ENCODE data around the gene GRM7.

- TF ChIP-seq CTCF (IDR thresholded peaks at IDR 0.05) (no peak), POLR2A (IDR thresholded peaks at IDR 0.05) (no peak)
These were observed 471.8 kb downstream of the GRM7 start for GRCh38 chr3:7332696-7333095.
